Measurements from ENCODE around the gene RPS21.

DNA sequence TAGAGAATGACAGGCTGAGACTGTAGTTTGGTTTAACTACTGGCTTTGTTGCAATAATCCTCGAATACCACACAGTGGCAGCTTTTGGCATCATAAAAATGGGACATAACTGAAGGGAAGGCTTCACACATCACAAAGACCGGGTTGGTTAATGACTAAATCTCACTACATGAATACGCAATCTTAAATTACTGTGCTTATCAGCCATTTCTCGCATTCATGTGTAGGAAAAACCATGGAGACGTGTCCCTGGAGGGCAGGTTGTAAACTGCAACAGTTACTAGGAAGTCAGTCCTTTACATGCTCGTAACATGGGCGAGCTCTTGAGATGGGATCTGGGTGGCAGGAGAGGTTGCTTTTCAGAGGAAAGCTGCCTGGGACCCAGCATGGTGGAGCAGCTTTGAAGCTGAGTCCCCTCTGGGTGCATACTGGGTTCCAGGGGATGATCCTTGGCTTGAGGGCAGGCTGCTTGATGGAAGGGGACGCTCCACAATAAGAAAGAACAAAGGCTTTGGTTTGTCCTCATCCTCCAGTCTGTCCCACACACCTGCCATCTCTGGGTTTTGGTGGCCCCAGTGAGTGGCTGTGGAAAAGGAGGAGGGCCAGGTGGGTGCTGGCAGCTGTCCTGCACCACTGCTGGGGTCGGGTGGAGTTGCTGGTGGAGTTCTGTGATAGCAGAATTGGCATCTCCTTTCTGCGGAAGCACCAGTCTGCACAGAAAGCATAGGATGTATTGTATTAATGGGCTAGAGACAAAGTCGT lies 2.1 kb downstream of the RPS21 start:
- TF ChIP-seq, protein P1, sequence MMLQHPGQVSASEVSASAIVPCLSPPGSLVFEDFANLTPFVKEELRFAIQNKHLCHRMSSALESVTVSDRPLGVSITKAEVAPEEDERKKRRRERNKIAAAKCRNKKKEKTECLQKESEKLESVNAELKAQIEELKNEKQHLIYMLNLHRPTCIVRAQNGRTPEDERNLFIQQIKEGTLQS (IDR thresholded peaks at IDR 0.05): no peak
- TF ChIP-seq, protein P2, sequence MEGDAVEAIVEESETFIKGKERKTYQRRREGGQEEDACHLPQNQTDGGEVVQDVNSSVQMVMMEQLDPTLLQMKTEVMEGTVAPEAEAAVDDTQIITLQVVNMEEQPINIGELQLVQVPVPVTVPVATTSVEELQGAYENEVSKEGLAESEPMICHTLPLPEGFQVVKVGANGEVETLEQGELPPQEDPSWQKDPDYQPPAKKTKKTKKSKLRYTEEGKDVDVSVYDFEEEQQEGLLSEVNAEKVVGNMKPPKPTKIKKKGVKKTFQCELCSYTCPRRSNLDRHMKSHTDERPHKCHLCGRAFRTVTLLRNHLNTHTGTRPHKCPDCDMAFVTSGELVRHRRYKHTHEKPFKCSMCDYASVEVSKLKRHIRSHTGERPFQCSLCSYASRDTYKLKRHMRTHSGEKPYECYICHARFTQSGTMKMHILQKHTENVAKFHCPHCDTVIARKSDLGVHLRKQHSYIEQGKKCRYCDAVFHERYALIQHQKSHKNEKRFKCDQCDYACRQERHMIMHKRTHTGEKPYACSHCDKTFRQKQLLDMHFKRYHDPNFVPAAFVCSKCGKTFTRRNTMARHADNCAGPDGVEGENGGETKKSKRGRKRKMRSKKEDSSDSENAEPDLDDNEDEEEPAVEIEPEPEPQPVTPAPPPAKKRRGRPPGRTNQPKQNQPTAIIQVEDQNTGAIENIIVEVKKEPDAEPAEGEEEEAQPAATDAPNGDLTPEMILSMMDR (IDR thresholded peaks at IDR 0.05; ENCODE audit: low read depth, low read length, missing input control): no peak
- TF ChIP-seq, protein P3, sequence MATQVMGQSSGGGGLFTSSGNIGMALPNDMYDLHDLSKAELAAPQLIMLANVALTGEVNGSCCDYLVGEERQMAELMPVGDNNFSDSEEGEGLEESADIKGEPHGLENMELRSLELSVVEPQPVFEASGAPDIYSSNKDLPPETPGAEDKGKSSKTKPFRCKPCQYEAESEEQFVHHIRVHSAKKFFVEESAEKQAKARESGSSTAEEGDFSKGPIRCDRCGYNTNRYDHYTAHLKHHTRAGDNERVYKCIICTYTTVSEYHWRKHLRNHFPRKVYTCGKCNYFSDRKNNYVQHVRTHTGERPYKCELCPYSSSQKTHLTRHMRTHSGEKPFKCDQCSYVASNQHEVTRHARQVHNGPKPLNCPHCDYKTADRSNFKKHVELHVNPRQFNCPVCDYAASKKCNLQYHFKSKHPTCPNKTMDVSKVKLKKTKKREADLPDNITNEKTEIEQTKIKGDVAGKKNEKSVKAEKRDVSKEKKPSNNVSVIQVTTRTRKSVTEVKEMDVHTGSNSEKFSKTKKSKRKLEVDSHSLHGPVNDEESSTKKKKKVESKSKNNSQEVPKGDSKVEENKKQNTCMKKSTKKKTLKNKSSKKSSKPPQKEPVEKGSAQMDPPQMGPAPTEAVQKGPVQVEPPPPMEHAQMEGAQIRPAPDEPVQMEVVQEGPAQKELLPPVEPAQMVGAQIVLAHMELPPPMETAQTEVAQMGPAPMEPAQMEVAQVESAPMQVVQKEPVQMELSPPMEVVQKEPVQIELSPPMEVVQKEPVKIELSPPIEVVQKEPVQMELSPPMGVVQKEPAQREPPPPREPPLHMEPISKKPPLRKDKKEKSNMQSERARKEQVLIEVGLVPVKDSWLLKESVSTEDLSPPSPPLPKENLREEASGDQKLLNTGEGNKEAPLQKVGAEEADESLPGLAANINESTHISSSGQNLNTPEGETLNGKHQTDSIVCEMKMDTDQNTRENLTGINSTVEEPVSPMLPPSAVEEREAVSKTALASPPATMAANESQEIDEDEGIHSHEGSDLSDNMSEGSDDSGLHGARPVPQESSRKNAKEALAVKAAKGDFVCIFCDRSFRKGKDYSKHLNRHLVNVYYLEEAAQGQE (IDR thresholded peaks at IDR 0.05): no peak
- no peak for TF ChIP-seq FOXA1 (IDR thresholded peaks at IDR 0.05)
- TF ChIP-seq RXRA (IDR thresholded peaks at IDR 0.05): no peak
- TF ChIP-seq HNF4G (IDR thresholded peaks at IDR 0.05): no peak
- TF ChIP-seq, protein P4, sequence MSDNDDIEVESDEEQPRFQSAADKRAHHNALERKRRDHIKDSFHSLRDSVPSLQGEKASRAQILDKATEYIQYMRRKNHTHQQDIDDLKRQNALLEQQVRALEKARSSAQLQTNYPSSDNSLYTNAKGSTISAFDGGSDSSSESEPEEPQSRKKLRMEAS (IDR thresholded peaks at IDR 0.05): no peak
- TF ChIP-seq YY1 (IDR thresholded peaks at IDR 0.05): no peak

Data from liver (tissue), 3 donors.